SK-N-MC (cell line): ENCODE results near the gene SDK2.
A peak's percentile ranks its signal among the peaks of the same experiment; 100 is the strongest.

ENCODE experiments used
- DNase-seq: peaks from one replicate; pipeline ENCODE4 v3.0.0-alpha.2; 2011; ENCODE audit warnings: low read depth, low spot score
- H3K27ac ChIP-seq: fragments of 200-600 bp; sonication (generic); 2 replicates; pipeline ENCODE4 v1.5.1; 2016; ENCODE audit warnings: mixed run types
- H3K36me3 ChIP-seq: fragments of 200-600 bp; sonication (generic); 2 replicates; pipeline ENCODE4 v1.6.1; 2017; ENCODE audit warnings: antibody characterized with exemption, low read length, mixed read lengths; ENCODE audit not compliant: insufficient read depth
- H3K4me3 ChIP-seq: fragments of 200-600 bp; sonication (generic); 2 replicates; pipeline ENCODE4 v1.5.1; 2016
- H3K9ac ChIP-seq: fragments of 200-600 bp; sonication (generic); 2 replicates; pipeline ENCODE4 v1.8.0; 2017; ENCODE audit warnings: mixed run types, mixed read lengths; ENCODE audit not compliant: insufficient read length
- H3K9me3 ChIP-seq: fragments of 200-600 bp; sonication (generic); 2 replicates; pipeline ENCODE4 v1.6.1; 2017; ENCODE audit warnings: low read depth, mild to moderate bottlenecking, antibody characterized with exemption, low read length, moderate library complexity, mixed read lengths
- EZH2 ChIP-seq: fragments of 200-600 bp; sonication (generic); IDR thresholded peaks from one replicate; pipeline ENCODE4 v1.6.1; 2017; ENCODE audit warnings: antibody characterized with exemption
- FOXP2 ChIP-seq: optimal IDR thresholded peaks from 2 replicates; pipeline ENCODE3; 2011; ENCODE audit warnings: mild to moderate bottlenecking, moderate library complexity; ENCODE audit not compliant: insufficient read depth; ENCODE audit errors: extremely low read length, control extremely low read depth
- POLR2AphosphoS5 ChIP-seq: IDR thresholded peaks from 2 replicates; pipeline ENCODE4 v1.6.1; 2012; ENCODE audit warnings: mild to moderate bottlenecking, low read depth, low read length, borderline replicate concordance

Gene SDK2

GRCh38 chr17:73519714-73520368 is 124.4 kb downstream of the SDK2 start:
- DNase-seq, result no peak
- Histone ChIP-seq H3K9ac (no peak overlapping the region), H3K4me3 (no peak overlapping the region), H3K27ac (no peak overlapping the region), H3K36me3 (no peaks in the 10 kb centered on the region), H3K9me3 (no peaks in the 10 kb centered on the region)
- TF ChIP-seq FOXP2 (no peak), EZH2 (no peak), POLR2AphosphoS5 (no peak)

DNA sequence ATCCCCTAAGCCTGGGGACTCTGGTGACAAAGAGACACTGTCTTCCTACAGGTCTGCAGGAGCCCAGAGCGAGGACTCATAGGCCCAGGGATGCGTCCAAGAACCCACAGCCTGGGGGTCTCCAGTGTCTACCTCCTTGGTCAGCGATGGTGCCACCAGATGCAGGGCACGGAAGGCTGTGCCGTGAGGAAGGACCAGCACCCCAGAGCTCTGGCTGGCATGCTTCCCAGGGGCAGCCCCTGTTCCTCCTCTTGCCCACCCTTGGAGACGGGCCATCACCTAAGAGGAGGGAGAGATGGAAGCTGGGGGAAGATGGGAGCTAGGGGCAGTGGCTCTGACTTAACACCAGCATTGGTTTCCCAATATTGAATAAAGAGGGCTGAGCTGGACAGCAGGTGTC is 125.2 kb downstream of the SDK2 start:
- no peaks in the 10 kb centered on the region for H3K36me3 ChIP-seq
- TF ChIP-seq POLR2AphosphoS5 (no peak), EZH2 (no peak), FOXP2 (no peak)
- no peak overlapping the region for H3K9ac ChIP-seq
- no peaks in the 10 kb centered on the region for H3K9me3 ChIP-seq
- H3K27ac ChIP-seq, result no peak overlapping the region
- DNase-seq, result no peak
- H3K4me3 ChIP-seq, result no peak overlapping the region

DNA sequence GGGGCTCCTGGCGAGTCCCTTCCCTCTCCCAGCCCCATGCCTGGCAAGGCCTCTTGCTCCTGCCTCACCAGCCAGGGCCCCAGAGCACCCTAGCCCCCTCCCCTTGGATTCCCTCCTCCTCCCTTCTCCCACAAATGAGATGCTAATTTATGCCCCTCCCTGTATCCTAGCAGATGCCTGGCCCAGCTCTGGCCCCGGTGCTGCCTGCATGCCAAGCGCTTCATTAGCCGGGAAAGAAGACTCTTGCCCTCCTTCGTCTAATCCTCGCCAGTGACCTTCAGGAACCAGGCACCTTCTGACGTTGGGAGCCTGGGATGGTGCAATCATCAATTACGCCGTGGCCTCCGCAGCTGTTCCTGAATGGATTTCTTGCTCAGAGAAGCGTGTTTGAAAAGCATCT is 127.8 kb downstream of the SDK2 start:
- no peak for DNase-seq
- TF ChIP-seq EZH2 (no peak), POLR2AphosphoS5 (no peak), FOXP2 (no peak)
- Histone ChIP-seq H3K9me3 (no peaks in the 10 kb centered on the region), H3K36me3 (no peaks in the 10 kb centered on the region), H3K4me3 (no peak overlapping the region), H3K27ac (no peak overlapping the region), H3K9ac (no peak overlapping the region)

DNA sequence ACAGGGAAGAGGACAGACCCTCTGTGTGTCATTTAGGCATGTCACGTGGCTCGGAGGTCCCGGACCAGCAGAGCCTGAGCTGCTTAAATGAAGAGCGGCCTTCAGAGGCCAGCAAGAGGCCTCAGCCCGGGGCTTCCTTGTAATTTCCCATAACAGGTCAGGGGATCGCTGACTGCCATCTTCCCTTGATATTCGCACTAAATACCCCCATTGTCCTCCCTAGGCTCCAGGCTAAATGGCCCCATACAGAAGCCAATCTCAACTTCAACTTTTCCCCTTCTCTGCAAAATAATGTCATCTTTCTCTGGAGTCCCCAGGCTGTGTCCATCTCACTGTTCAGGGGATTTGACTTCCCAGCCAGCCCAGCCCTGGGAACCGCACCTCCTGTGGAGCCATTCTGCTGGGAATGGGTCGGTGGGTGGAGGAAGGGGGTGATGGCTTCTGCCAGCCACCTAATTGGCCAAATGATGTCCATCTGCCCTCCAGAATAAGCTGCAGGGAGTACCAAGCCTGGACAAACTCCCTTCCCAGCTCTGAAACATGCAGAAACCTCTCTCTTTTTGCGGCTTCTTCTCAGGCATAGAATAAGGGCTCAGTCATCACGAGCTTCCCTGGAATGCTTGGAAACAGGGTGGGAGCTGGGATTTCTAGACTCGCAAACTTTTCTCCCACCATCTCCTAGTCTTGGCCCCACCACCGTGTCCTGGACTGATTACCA is 129.9 kb downstream of the SDK2 start:
- Histone ChIP-seq H3K4me3 (no peak overlapping the region), H3K36me3 (no peaks in the 10 kb centered on the region), H3K27ac (no peak overlapping the region), H3K9ac (no peak overlapping the region), H3K9me3 (no peaks in the 10 kb centered on the region)
- no peak for DNase-seq
- TF ChIP-seq POLR2AphosphoS5 (no peak), FOXP2 (no peak), EZH2 (no peak)

DNA sequence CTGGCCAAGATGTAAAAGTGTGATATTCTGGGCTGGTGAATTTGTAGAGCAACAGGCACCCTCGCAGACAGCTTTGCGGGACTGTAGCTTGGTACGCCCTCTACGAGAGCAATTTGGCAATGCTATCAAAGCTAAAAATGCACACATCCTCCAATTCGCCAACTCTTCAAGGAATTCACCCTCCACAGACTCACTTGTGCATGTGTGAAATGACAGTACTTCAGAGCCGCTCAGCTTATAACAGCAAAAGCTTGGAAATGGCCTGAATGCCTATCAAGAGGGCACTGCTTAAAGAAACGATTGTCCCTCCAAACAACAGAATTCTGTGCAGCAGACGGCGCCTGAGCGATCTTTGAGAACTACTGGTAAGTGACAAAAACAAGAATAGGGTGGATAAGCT is 130.8 kb downstream of the SDK2 start:
- H3K27ac ChIP-seq, result no peak overlapping the region
- H3K9ac ChIP-seq, result no peak overlapping the region
- no peaks in the 10 kb centered on the region for H3K9me3 ChIP-seq
- no peak overlapping the region for H3K4me3 ChIP-seq
- no peak for TF ChIP-seq FOXP2
- no peak for TF ChIP-seq EZH2
- no peak for TF ChIP-seq POLR2AphosphoS5
- no peaks in the 10 kb centered on the region for H3K36me3 ChIP-seq
- DNase-seq, result no peak

GRCh38 chr17:73511719-73512115 is 132.5 kb downstream of the SDK2 start:
- DNase-seq, result no peak

GRCh38 chr17:73510981-73511718 is 133.1 kb downstream of the SDK2 start:
- Histone ChIP-seq H3K4me3 (no peak overlapping the region), H3K9me3 (no peaks in the 10 kb centered on the region), H3K27ac (no peak overlapping the region), H3K36me3 (no peaks in the 10 kb centered on the region), H3K9ac (no peak overlapping the region)
- TF ChIP-seq POLR2AphosphoS5 (no peak), FOXP2 (no peak), EZH2 (no peak)
- DNase-seq, result no peak

More at GRCh38 chr17:73511719-73512115, 132.5 kb downstream of the SDK2 start:
- Histone ChIP-seq H3K9me3 (no peaks in the 10 kb centered on the region), H3K27ac (no peak overlapping the region), H3K9ac (no peak overlapping the region), H3K4me3 (no peak overlapping the region), H3K36me3 (no peaks in the 10 kb centered on the region)
- TF ChIP-seq EZH2 (no peak), POLR2AphosphoS5 (no peak), FOXP2 (no peak)

DNA sequence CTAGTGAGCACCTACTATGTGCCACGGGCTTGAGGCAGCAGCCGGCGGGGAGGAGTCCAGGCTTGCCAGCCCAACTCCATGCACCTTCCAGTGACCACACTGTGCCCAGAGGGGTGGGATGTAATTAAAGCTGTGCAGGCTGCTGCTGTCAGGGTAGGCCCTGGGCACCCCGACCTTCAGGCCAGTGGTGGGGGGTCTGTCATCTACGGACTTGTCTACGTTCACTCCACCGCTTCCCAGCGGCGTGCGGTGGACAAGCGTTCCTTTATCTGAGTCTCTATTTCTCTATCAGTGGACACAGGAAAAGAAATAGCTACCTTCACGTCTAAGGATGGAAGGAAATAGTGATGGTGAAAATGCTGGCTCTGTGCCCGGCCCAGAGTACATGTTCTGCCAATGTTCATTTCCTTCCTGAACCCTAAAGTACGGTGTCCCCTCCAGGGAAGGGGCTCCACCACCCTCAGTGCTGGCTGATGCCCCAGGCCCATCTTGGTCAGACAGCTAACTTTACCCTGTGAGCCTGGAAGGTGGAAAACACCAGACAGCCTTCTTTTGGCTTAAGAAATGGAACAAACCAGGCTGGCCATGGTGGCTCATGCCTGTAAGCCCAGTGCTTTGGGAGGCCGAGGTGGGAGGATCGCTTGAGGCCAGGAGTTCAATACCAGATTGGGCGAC is 135.2 kb downstream of the SDK2 start:
- TF ChIP-seq POLR2AphosphoS5 (no peak), EZH2 (peak; percentile 50)
- no peak overlapping the region for H3K4me3 ChIP-seq
- H3K27ac ChIP-seq, result no peak overlapping the region
- no peaks in the 10 kb centered on the region for H3K9me3 ChIP-seq
- no peaks in the 10 kb centered on the region for H3K36me3 ChIP-seq
- H3K9ac ChIP-seq, result no peak overlapping the region
- no peak for DNase-seq
